Urothelium cell line (cell line): ENCODE results near the gene CHSY1.
"Not testable (repeated sequence)": the region's sequence is repeated elsewhere in the genome, so short reads cannot be mapped to it uniquely, and the experiment has no call there.

Experiments
- DNase-seq: peaks from one replicate; pipeline ENCODE4 v3.0.0; 2011; ENCODE audit warnings: low spot score, mixed read lengths
- FAIRE-seq: peaks from 2 replicates; lab custom pipeline; 2011; peaks lifted over from hg19 to GRCh38; lab: Jason Lieb, UNC

Gene CHSY1

GRCh38 chr15:101214435-101215097, 37.3 kb downstream of the CHSY1 start:
- FAIRE-seq, DNase-seq: not testable (repeated sequence)

GRCh38 chr15:101213570-101213969, 38.3 kb downstream of the CHSY1 start:
- DNase-seq (no peak), FAIRE-seq (no peak)

- no peak for DNase-seq
- no peak for FAIRE-seq
Measured at GRCh38 chr15:101213147-101213546, 38.7 kb downstream of the CHSY1 start.

GRCh38 chr15:101211897-101212296, 40.0 kb downstream of the CHSY1 start:
- FAIRE-seq (no peak), DNase-seq (no peak)

GRCh38 chr15:101210466-101210865, 41.4 kb downstream of the CHSY1 start:
- FAIRE-seq: no peak

GRCh38 chr15:101210058-101210457, 41.8 kb downstream of the CHSY1 start:
- DNase-seq: no peak
- no peak for FAIRE-seq

More at GRCh38 chr15:101210466-101210865, 41.4 kb downstream of the CHSY1 start:
- DNase-seq: no peak

- FAIRE-seq (no peak), DNase-seq (no peak)
Measured at GRCh38 chr15:101209285-101209845, 42.5 kb downstream of the CHSY1 start.

- DNase-seq: no peak
- FAIRE-seq: no peak
Measured at GRCh38 chr15:101207867-101208288, 44.0 kb downstream of the CHSY1 start.

- FAIRE-seq: no peak
- no peak for DNase-seq
Measured at GRCh38 chr15:101206176-101206591, 45.7 kb downstream of the CHSY1 start.

- FAIRE-seq (no peak), DNase-seq (no peak)
Measured at GRCh38 chr15:101204739-101205535, 46.9 kb downstream of the CHSY1 start.

- FAIRE-seq (no peak), DNase-seq (no peak)
Measured at GRCh38 chr15:101203607-101204189, 48.1 kb downstream of the CHSY1 start.

- FAIRE-seq (no peak), DNase-seq (no peak)
Measured at GRCh38 chr15:101203029-101203573, 48.7 kb downstream of the CHSY1 start.

- DNase-seq: peak; percentile 82
- FAIRE-seq: peak; percentile 17
Measured at GRCh38 chr15:101201411-101202174, 50.3 kb downstream of the CHSY1 start.

GRCh38 chr15:101200181-101200580, 51.7 kb downstream of the CHSY1 start:
- DNase-seq: no peak

GRCh38 chr15:101198800-101199199, 53.0 kb downstream of the CHSY1 start:
- FAIRE-seq (no peak), DNase-seq (no peak)

More at GRCh38 chr15:101200181-101200580, 51.7 kb downstream of the CHSY1 start:
- no peak for FAIRE-seq

GRCh38 chr15:101198031-101198575, 53.7 kb downstream of the CHSY1 start:
- FAIRE-seq (no peak), DNase-seq (no peak)

- FAIRE-seq (no peak), DNase-seq (no peak)
Measured at GRCh38 chr15:101194546-101195125, 57.2 kb downstream of the CHSY1 start.

- DNase-seq: no peak
- FAIRE-seq: no peak
Measured at GRCh38 chr15:101193806-101194545, 57.9 kb downstream of the CHSY1 start.

- FAIRE-seq: no peak
- DNase-seq: no peak
Measured at GRCh38 chr15:101193120-101193644, 58.7 kb downstream of the CHSY1 start.
